ENCODE data around the gene AK3.
"Not testable (repeated sequence)": the region's sequence is repeated elsewhere in the genome, so short reads cannot be mapped to it uniquely, and the experiment has no call there.

The AK3 gene
- 26.4 to 35.8 (median 29.2) reads per million in 3 donors for total RNA-seq

DNA sequence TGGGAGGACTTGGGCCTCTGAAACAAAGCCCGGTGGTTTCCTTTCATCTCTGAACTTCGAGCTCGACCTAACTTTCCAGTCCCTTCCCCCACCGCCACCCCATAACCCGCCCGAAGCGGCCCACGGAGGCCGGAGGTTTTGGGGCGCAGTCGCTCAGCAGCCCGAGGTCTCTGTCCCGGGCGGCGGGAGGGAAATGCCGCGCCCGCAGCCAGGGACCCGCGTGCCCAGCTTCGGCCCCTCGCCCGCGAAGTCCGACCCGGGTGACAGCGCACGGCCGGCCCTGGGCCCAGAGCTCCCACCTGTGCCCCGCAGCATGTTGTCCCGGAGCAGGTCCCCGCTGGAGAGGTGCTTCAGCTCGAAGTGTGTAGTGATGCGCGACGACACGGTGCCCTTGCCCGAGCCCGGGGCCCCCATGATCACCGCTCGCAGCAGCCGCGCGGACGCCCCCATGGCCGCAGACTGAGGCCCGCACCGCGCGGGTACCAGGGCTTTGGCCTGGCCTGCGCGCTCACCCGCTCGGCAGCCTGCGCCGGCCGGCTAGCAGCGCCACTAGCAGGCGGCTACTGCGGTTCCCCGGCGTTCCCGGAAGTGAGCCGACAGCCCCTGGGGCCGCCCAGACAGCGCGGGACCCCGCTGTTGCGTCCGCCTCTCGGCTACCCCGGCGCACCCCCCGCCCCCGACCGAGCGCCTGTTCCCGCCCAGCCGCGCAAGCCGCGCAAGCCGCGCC, at the start of gene AK3:
Gene AK3 (minus strand): TSS at position 565 of the 727 bp plus-strand sequence. CDS start 115 bp downstream, at position 450.
- peaks cover 14% of the 10 kb centered on the region for H3K4me1 ChIP-seq (ENCODE audit: control insufficient read depth, insufficient read depth, low read length, poor library complexity, severe bottlenecking)
- no peaks in the 10 kb centered on the region for H3K36me3 ChIP-seq (ENCODE audit: control insufficient read depth, insufficient read depth, low read length)
- no peaks in the 10 kb centered on the region for H3K27me3 ChIP-seq (replicated peaks; ENCODE audit: control insufficient read depth, insufficient read depth, low read length, poor library complexity, severe bottlenecking)
- DNase-seq = peak; percentile 78 to 80 (median 78)
- peak within 1 kb of the TSS; percentile 62 for H3K27ac ChIP-seq (ENCODE audit: insufficient read depth, low read length, poor library complexity, severe bottlenecking)
- peak within 1 kb of the TSS; percentile 86 for H3K4me3 ChIP-seq (ENCODE audit: insufficient read depth, low read depth, low read length, poor library complexity, severe bottlenecking)
- H3K9me3 ChIP-seq (ENCODE audit: control insufficient read depth, low read length) = no peaks in the 10 kb centered on the region

DNA sequence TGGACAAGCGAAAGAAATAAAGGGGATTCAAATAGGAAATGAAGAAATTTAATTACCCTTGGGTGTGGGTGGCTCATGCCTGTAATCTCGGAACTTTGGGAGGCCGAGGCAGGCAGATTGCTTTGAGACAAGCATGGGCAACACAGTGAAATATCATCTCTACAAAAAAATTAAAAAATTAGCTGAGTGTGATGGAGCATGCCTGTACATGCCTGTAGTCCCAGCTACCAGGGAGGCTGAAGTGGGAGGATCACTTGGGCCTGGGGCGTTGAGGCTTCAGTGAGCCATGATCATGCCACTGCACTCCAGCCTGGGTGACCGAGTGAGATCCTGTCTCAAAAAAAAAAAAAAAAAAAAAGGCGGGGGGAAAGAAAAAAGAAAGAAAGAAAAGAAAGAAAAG, 47.7 kb upstream of the AK3 start:
- Histone ChIP-seq H3K27ac (ENCODE audit: insufficient read depth, low read length, poor library complexity, severe bottlenecking) (no peak overlapping the region), H3K27me3 (replicated peaks; ENCODE audit: control insufficient read depth, insufficient read depth, low read length, poor library complexity, severe bottlenecking) (no peaks in the 10 kb centered on the region), H3K36me3 (ENCODE audit: control insufficient read depth, insufficient read depth, low read length) (no peaks in the 10 kb centered on the region), H3K4me3 (ENCODE audit: insufficient read depth, low read depth, low read length, poor library complexity, severe bottlenecking) (no peak overlapping the region), H3K4me1 (ENCODE audit: control insufficient read depth, insufficient read depth, low read length, poor library complexity, severe bottlenecking) (peaks cover 8% of the 10 kb centered on the region), H3K9me3 (ENCODE audit: control insufficient read depth, low read length) (no peaks in the 10 kb centered on the region)
- no peak for DNase-seq

- Histone ChIP-seq H3K27ac (ENCODE audit: insufficient read depth, low read length, poor library complexity, severe bottlenecking) (no peak overlapping the region), H3K9me3 (ENCODE audit: control insufficient read depth, low read length) (no peaks in the 10 kb centered on the region), H3K36me3 (ENCODE audit: control insufficient read depth, insufficient read depth, low read length) (no peaks in the 10 kb centered on the region), H3K4me3 (ENCODE audit: insufficient read depth, low read depth, low read length, poor library complexity, severe bottlenecking) (no peak overlapping the region), H3K4me1 (ENCODE audit: control insufficient read depth, insufficient read depth, low read length, poor library complexity, severe bottlenecking) (peaks cover 5% of the 10 kb centered on the region), H3K27me3 (replicated peaks; ENCODE audit: control insufficient read depth, insufficient read depth, low read length, poor library complexity, severe bottlenecking) (no peaks in the 10 kb centered on the region)
- DNase-seq = no peak
These were observed 46.9 kb upstream of the AK3 start for GRCh38 chr9:4787876-4788275.

- H3K4me3 ChIP-seq (ENCODE audit: insufficient read depth, low read depth, low read length, poor library complexity, severe bottlenecking) = no peak overlapping the region
- DNase-seq = no peak
- H3K27me3 ChIP-seq (replicated peaks; ENCODE audit: control insufficient read depth, insufficient read depth, low read length, poor library complexity, severe bottlenecking) = no peaks in the 10 kb centered on the region
- H3K4me1 ChIP-seq (ENCODE audit: control insufficient read depth, insufficient read depth, low read length, poor library complexity, severe bottlenecking) = peaks cover under 1% of the 10 kb centered on the region
- H3K9me3 ChIP-seq (ENCODE audit: control insufficient read depth, low read length) = no peaks in the 10 kb centered on the region
- no peak overlapping the region for H3K27ac ChIP-seq (ENCODE audit: insufficient read depth, low read length, poor library complexity, severe bottlenecking)
- H3K36me3 ChIP-seq (ENCODE audit: control insufficient read depth, insufficient read depth, low read length) = no peaks in the 10 kb centered on the region
These were observed 45.6 kb upstream of the AK3 start for GRCh38 chr9:4786599-4786998.

DNA sequence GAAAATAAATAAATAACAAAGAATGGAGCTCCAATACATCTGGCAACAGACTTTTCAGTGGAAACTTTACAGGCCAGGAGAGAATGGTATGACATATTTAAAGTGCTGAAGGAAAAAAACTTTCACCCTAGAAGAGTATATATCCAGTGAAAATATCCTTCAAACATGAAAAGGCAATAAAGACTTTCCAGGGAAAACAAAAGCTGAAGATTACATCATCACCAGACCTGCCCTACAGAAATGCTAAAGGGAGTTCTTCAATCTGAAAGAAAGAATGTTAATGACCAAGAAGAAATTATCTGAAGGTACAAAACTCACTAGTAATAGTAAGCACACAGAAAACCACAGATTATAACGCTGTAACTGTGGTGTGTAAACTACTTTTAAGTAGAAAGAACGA, 43.4 kb upstream of the AK3 start:
- DNase-seq = no peak
- H3K27ac ChIP-seq (ENCODE audit: insufficient read depth, low read length, poor library complexity, severe bottlenecking) = no peak overlapping the region
- no peak overlapping the region for H3K4me3 ChIP-seq (ENCODE audit: insufficient read depth, low read depth, low read length, poor library complexity, severe bottlenecking)
- no peaks in the 10 kb centered on the region for H3K27me3 ChIP-seq (replicated peaks; ENCODE audit: control insufficient read depth, insufficient read depth, low read length, poor library complexity, severe bottlenecking)
- no peaks in the 10 kb centered on the region for H3K4me1 ChIP-seq (ENCODE audit: control insufficient read depth, insufficient read depth, low read length, poor library complexity, severe bottlenecking)
- H3K9me3 ChIP-seq (ENCODE audit: control insufficient read depth, low read length) = no peaks in the 10 kb centered on the region
- H3K36me3 ChIP-seq (ENCODE audit: control insufficient read depth, insufficient read depth, low read length) = no peaks in the 10 kb centered on the region

DNA sequence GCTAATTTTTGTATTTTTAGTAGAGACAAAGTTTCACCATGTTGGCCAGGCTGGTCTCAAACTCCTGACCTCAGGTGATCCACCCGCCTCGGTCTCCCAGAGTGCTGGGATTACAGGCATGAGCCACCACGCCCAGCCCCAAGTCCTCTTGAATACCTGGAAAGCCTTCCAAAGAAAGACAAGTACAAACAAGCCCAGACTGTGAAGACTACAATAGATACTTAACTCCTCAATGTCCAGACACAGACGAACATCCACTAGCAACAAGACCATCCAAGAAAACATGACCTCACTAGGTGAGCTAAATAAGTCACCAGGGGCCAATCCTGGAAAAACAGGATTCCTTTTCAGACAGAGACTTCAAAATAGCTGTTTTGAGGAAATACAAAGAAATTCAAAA, 42.2 kb upstream of the AK3 start:
- not testable (repeated sequence) for H3K9me3 ChIP-seq (ENCODE audit: control insufficient read depth, low read length); H3K36me3 ChIP-seq (ENCODE audit: control insufficient read depth, insufficient read depth, low read length); DNase-seq; H3K27me3 ChIP-seq (replicated peaks; ENCODE audit: control insufficient read depth, insufficient read depth, low read length, poor library complexity, severe bottlenecking); H3K4me1 ChIP-seq (ENCODE audit: control insufficient read depth, insufficient read depth, low read length, poor library complexity, severe bottlenecking); H3K27ac ChIP-seq (ENCODE audit: insufficient read depth, low read length, poor library complexity, severe bottlenecking); H3K4me3 ChIP-seq (ENCODE audit: insufficient read depth, low read depth, low read length, poor library complexity, severe bottlenecking)

GRCh38 chr9:4781408-4781807, 40.4 kb upstream of the AK3 start:
- Histone ChIP-seq H3K27me3 (replicated peaks; ENCODE audit: control insufficient read depth, insufficient read depth, low read length, poor library complexity, severe bottlenecking) (no peaks in the 10 kb centered on the region), H3K4me1 (ENCODE audit: control insufficient read depth, insufficient read depth, low read length, poor library complexity, severe bottlenecking) (no peaks in the 10 kb centered on the region), H3K36me3 (ENCODE audit: control insufficient read depth, insufficient read depth, low read length) (no peaks in the 10 kb centered on the region), H3K27ac (ENCODE audit: insufficient read depth, low read length, poor library complexity, severe bottlenecking) (no peak overlapping the region), H3K9me3 (ENCODE audit: control insufficient read depth, low read length) (no peaks in the 10 kb centered on the region), H3K4me3 (ENCODE audit: insufficient read depth, low read depth, low read length, poor library complexity, severe bottlenecking) (no peak overlapping the region)
- DNase-seq = no peak

GRCh38 chr9:4780651-4781050, 39.6 kb upstream of the AK3 start:
- Histone ChIP-seq H3K4me3 (ENCODE audit: insufficient read depth, low read depth, low read length, poor library complexity, severe bottlenecking) (no peak overlapping the region), H3K27ac (ENCODE audit: insufficient read depth, low read length, poor library complexity, severe bottlenecking) (no peak overlapping the region), H3K27me3 (replicated peaks; ENCODE audit: control insufficient read depth, insufficient read depth, low read length, poor library complexity, severe bottlenecking) (no peaks in the 10 kb centered on the region), H3K36me3 (ENCODE audit: control insufficient read depth, insufficient read depth, low read length) (no peaks in the 10 kb centered on the region), H3K9me3 (ENCODE audit: control insufficient read depth, low read length) (no peaks in the 10 kb centered on the region), H3K4me1 (ENCODE audit: control insufficient read depth, insufficient read depth, low read length, poor library complexity, severe bottlenecking) (no peaks in the 10 kb centered on the region)
- DNase-seq = no peak

- not testable (repeated sequence) for H3K4me1 ChIP-seq (ENCODE audit: control insufficient read depth, insufficient read depth, low read length, poor library complexity, severe bottlenecking); H3K27me3 ChIP-seq (replicated peaks; ENCODE audit: control insufficient read depth, insufficient read depth, low read length, poor library complexity, severe bottlenecking); DNase-seq; H3K36me3 ChIP-seq (ENCODE audit: control insufficient read depth, insufficient read depth, low read length); H3K27ac ChIP-seq (ENCODE audit: insufficient read depth, low read length, poor library complexity, severe bottlenecking); H3K4me3 ChIP-seq (ENCODE audit: insufficient read depth, low read depth, low read length, poor library complexity, severe bottlenecking); H3K9me3 ChIP-seq (ENCODE audit: control insufficient read depth, low read length)
These were observed 34.0 kb upstream of the AK3 start for GRCh38 chr9:4774958-4775357.

GRCh38 chr9:4774209-4774608, 33.2 kb upstream of the AK3 start:
- no peaks in the 10 kb centered on the region for H3K4me1 ChIP-seq (ENCODE audit: control insufficient read depth, insufficient read depth, low read length, poor library complexity, severe bottlenecking)
- DNase-seq = no peak
- H3K36me3 ChIP-seq (ENCODE audit: control insufficient read depth, insufficient read depth, low read length) = no peaks in the 10 kb centered on the region
- H3K27me3 ChIP-seq (replicated peaks; ENCODE audit: control insufficient read depth, insufficient read depth, low read length, poor library complexity, severe bottlenecking) = no peaks in the 10 kb centered on the region
- H3K9me3 ChIP-seq (ENCODE audit: control insufficient read depth, low read length) = no peaks in the 10 kb centered on the region
- no peak overlapping the region for H3K4me3 ChIP-seq (ENCODE audit: insufficient read depth, low read depth, low read length, poor library complexity, severe bottlenecking)
- no peak overlapping the region for H3K27ac ChIP-seq (ENCODE audit: insufficient read depth, low read length, poor library complexity, severe bottlenecking)
